ENCODE results near the gene DDC. TPM values are rescaled to one million over a fixed set of nuclear protein-coding genes. Genes with fewer than 3 reads are reported as not detected.

The DDC gene
- total and polyA plus RNA-seq, 4 donors = 0.23 to 3.1 (median 1.6) TPM

DNA sequence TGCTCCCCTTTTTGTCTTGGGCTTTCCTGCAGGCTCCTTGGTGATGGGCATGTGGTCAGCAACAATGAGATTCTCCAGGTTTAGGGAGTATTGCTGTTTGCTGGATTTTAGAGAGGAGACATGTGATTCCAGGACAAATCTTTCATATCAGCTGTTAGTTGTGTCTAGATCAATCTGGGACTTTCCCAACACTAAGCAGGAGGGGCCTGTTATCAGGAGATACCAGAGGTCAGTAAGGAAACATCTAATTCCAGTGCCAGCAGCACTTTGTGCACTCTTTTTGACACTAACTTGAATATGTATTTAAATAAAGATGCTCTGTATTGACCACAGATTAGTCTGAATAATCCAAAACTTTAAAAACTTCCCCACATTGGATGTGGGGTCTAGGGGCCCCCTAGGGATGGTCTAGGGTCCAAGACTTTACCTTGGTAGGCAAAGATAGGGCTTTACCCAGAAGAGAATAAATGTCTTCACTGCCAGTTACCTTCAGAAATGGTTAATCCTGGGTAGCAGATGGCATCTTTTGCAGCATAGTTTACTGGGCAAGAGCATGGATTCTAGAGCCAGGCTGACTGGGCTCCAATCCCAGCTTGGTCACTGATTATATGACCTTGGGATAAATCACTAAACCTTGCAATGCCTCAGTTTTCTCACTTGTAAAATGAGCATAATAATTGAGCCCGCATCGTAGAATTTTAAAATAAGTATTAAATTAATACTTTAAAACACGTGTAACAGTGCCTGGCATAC lies 108.7 kb downstream of the DDC start:
- TF ChIP-seq, protein P1, sequence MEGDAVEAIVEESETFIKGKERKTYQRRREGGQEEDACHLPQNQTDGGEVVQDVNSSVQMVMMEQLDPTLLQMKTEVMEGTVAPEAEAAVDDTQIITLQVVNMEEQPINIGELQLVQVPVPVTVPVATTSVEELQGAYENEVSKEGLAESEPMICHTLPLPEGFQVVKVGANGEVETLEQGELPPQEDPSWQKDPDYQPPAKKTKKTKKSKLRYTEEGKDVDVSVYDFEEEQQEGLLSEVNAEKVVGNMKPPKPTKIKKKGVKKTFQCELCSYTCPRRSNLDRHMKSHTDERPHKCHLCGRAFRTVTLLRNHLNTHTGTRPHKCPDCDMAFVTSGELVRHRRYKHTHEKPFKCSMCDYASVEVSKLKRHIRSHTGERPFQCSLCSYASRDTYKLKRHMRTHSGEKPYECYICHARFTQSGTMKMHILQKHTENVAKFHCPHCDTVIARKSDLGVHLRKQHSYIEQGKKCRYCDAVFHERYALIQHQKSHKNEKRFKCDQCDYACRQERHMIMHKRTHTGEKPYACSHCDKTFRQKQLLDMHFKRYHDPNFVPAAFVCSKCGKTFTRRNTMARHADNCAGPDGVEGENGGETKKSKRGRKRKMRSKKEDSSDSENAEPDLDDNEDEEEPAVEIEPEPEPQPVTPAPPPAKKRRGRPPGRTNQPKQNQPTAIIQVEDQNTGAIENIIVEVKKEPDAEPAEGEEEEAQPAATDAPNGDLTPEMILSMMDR (IDR thresholded peaks at IDR 0.05; ENCODE audit: control extremely low read depth, extremely low read depth) = no peak
- Histone ChIP-seq H3K27ac (ENCODE audit: low read depth in 1 of 2, low read length in 1 of 2) (no peak overlapping the region), H3K9me3 (ENCODE audit: control insufficient read depth in 4 of 4, insufficient read depth in 3 of 4, low read length in 3 of 4) (no peaks in the 10 kb centered on the region), H3K4me1 (ENCODE audit: control insufficient read depth in 5 of 5, insufficient read depth in 5 of 5, low read length in 5 of 5) (no peaks in the 10 kb centered on the region), H3K9ac (ENCODE audit: insufficient read depth in 1 of 2, low read length in 2 of 2) (no peak overlapping the region), H3K4me3 (no peak overlapping the region), H3K36me3 (ENCODE audit: control insufficient read depth in 4 of 4, insufficient read depth in 4 of 4, low read length in 4 of 4) (no peaks in the 10 kb centered on the region), H3K27me3 (ENCODE audit: control insufficient read depth in 3 of 3, insufficient read depth in 3 of 3, low read length in 2 of 3) (no peaks in the 10 kb centered on the region)
- 44 to 61% methylated on average over 3 of the region's 3 CpGs for WGBS, 2 donors
- ATAC-seq (ENCODE audit: insufficient read depth, low FRiP score) = no peak
- DNase-seq = no peak

DNA sequence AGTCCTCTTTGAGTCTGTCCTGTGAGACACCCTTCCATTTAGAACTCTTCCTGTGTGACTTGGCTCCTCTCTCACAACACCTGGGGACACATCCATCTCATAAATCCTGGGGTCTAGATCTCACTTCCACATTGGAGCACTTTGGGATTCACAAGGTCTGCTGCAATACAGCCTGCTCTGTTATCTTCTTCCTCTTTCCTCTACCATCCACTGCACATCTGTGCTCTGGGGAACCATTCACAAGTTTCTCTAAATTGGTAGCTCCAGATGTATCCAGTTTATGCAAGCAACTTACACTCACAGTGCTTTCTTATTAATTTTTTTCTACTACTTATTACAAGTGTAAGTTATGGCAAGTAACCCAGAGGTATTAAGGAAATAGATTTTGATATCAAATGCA lies 109.5 kb downstream of the DDC start:
- H3K36me3 ChIP-seq (ENCODE audit: control insufficient read depth in 4 of 4, insufficient read depth in 4 of 4, low read length in 4 of 4) = no peaks in the 10 kb centered on the region
- H3K9me3 ChIP-seq (ENCODE audit: control insufficient read depth in 4 of 4, insufficient read depth in 3 of 4, low read length in 3 of 4) = no peaks in the 10 kb centered on the region
- H3K27ac ChIP-seq (ENCODE audit: low read depth in 1 of 2, low read length in 1 of 2) = no peak overlapping the region
- ATAC-seq (ENCODE audit: insufficient read depth, low FRiP score) (no peak), DNase-seq (no peak)
- H3K4me1 ChIP-seq (ENCODE audit: control insufficient read depth in 5 of 5, insufficient read depth in 5 of 5, low read length in 5 of 5) = peaks cover 0 to 2% (median 0%) of the 10 kb centered on the region in 5 donors
- peak overlapping the region in 1 of 2 donors; percentile 28 for H3K9ac ChIP-seq (ENCODE audit: insufficient read depth in 1 of 2, low read length in 2 of 2)
- H3K4me3 ChIP-seq = no peak overlapping the region
- TF ChIP-seq, protein P1 (IDR thresholded peaks at IDR 0.05; ENCODE audit: control extremely low read depth, extremely low read depth) = no peak
- no peaks in the 10 kb centered on the region for H3K27me3 ChIP-seq (ENCODE audit: control insufficient read depth in 3 of 3, insufficient read depth in 3 of 3, low read length in 2 of 3)

DNA sequence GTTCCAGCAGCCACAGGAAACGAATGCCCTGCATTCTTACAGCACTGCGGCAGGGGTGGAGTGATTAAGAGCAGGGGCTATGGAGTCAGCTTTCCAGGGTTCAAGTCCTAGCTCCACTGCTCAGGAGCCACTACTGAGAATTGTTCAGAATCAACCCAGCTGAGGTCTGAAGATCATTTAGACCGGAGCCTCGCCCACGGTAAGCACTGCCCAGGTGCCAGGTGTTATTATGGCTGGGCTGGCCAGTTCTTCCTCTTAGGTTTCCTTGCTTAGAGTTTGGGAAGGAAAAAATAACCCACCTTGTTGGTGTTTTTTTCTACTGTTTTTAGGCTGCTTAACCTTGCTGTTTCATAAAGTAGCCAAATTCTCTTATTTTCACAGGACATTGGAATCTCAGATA lies 110.2 kb downstream of the DDC start:
- Histone ChIP-seq H3K36me3 (ENCODE audit: control insufficient read depth in 4 of 4, insufficient read depth in 4 of 4, low read length in 4 of 4) (peaks cover 0 to 2% (median 0%) of the 10 kb centered on the region in 4 donors), H3K9ac (ENCODE audit: insufficient read depth in 1 of 2, low read length in 2 of 2) (no peak overlapping the region), H3K9me3 (ENCODE audit: control insufficient read depth in 4 of 4, insufficient read depth in 3 of 4, low read length in 3 of 4) (no peaks in the 10 kb centered on the region), H3K4me3 (no peak overlapping the region), H3K27ac (ENCODE audit: low read depth in 1 of 2, low read length in 1 of 2) (no peak overlapping the region), H3K27me3 (ENCODE audit: control insufficient read depth in 3 of 3, insufficient read depth in 3 of 3, low read length in 2 of 3) (no peaks in the 10 kb centered on the region), H3K4me1 (ENCODE audit: control insufficient read depth in 5 of 5, insufficient read depth in 5 of 5, low read length in 5 of 5) (peaks cover 0 to 3% (median 0%) of the 10 kb centered on the region in 5 donors)
- DNase-seq (no peak), ATAC-seq (ENCODE audit: insufficient read depth, low FRiP score) (no peak)
- TF ChIP-seq, protein P1 (IDR thresholded peaks at IDR 0.05; ENCODE audit: control extremely low read depth, extremely low read depth) = no peak
- 61 to 77% methylated on average over 5 of the region's 5 CpGs for WGBS, 2 donors
